ENCODE results near the gene TCF21. TPM values are rescaled to one million over a fixed set of nuclear protein-coding genes. Genes with fewer than 3 reads are reported as not detected.

The TCF21 gene
- total RNA-seq, 1 donor from 2014 or later, result 5.0 TPM

DNA sequence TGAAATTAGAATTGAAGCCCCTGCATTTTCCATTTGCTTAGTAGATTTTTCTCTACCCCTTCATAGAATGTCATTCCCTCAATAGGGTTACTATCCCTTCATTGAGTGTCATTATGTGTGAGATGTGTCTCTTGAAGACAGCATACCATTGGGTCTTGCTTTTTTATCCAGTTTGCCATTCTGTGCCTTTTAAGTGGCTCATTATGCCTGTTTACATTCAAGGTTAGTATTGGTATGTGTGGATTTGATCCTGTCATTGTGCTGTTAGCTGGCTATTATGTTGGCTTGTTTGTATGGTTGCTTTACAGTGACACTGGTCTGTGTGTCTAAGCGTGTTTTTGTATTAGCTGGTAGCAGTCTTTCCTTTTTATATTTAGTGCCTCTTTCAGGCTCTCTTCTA is 25.7 kb upstream of the TCF21 start:
- Mint-ChIP-seq H3K27ac (no peak overlapping the region), H3K9me3 (peaks cover 53% of the 10 kb centered on the region), H3K4me3 (no peak overlapping the region), H3K27me3 (ENCODE audit: low read depth) (peaks cover 22% of the 10 kb centered on the region), H3K36me3 (no peaks in the 10 kb centered on the region), H3K4me1 (no peaks in the 10 kb centered on the region)
- DNase-seq (ENCODE audit: low spot score in 2 of 2, unreplicated experiment in 2 of 2), result no peak
- TF ChIP-seq, protein P1, sequence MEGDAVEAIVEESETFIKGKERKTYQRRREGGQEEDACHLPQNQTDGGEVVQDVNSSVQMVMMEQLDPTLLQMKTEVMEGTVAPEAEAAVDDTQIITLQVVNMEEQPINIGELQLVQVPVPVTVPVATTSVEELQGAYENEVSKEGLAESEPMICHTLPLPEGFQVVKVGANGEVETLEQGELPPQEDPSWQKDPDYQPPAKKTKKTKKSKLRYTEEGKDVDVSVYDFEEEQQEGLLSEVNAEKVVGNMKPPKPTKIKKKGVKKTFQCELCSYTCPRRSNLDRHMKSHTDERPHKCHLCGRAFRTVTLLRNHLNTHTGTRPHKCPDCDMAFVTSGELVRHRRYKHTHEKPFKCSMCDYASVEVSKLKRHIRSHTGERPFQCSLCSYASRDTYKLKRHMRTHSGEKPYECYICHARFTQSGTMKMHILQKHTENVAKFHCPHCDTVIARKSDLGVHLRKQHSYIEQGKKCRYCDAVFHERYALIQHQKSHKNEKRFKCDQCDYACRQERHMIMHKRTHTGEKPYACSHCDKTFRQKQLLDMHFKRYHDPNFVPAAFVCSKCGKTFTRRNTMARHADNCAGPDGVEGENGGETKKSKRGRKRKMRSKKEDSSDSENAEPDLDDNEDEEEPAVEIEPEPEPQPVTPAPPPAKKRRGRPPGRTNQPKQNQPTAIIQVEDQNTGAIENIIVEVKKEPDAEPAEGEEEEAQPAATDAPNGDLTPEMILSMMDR (IDR thresholded peaks at IDR 0.05; ENCODE audit: unreplicated experiment), result no peak

DNA sequence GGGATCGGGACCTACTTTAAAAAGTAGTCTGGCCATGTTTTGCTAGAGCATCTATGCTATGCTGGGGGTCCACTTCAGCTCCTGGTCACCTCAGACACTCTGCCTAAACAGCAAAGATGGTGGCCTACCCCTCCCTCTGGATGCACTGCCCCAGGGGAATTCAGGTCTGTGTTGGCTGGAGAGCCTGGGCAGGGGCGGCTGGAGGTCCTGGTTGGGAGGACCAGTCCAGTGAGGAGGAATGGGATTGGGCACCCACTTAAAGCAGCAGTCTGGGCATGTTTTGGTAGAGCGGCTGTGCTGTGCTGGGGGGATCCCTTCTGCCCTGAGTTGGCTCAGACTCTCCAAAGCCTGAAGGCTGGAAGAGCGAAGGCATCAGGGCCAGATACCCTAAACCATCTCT is 23.2 kb upstream of the TCF21 start:
- H3K27ac Mint-ChIP-seq, result no peak overlapping the region
- H3K36me3 Mint-ChIP-seq, result no peaks in the 10 kb centered on the region
- peaks cover 46% of the 10 kb centered on the region for H3K9me3 Mint-ChIP-seq
- no peak overlapping the region for H3K4me3 Mint-ChIP-seq
- TF ChIP-seq, protein P1 (IDR thresholded peaks at IDR 0.05; ENCODE audit: unreplicated experiment), result no peak
- DNase-seq (ENCODE audit: low spot score in 2 of 2, unreplicated experiment in 2 of 2), result no peak
- no peaks in the 10 kb centered on the region for H3K4me1 Mint-ChIP-seq
- peaks cover 28% of the 10 kb centered on the region for H3K27me3 Mint-ChIP-seq (ENCODE audit: low read depth)

DNA sequence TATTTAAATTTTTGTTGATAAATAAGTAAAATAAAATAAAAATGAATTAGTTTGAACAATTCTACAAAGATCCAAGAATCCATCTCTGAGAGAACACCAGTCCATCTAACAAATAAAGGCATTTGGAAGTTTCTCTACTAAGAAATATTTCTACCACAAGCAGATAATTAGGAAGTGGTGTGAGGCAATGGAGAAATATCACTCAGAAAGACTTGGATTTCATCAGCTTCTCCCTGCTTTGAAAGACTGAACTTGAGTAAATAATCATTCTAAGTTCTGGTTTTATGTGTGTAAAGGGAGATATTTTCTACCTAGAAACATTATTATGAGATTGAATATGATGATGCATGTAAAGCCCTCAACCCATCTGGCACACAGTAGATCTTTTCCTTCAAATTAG is 17.8 kb upstream of the TCF21 start:
- Mint-ChIP-seq H3K4me1 (no peaks in the 10 kb centered on the region), H3K9me3 (peaks cover 4% of the 10 kb centered on the region), H3K36me3 (no peaks in the 10 kb centered on the region), H3K27ac (no peak overlapping the region), H3K4me3 (no peak overlapping the region), H3K27me3 (ENCODE audit: low read depth) (peaks cover 36% of the 10 kb centered on the region)
- no peak for DNase-seq (ENCODE audit: low spot score in 2 of 2, unreplicated experiment in 2 of 2)
- TF ChIP-seq, protein P1 (IDR thresholded peaks at IDR 0.05; ENCODE audit: unreplicated experiment), result no peak

DNA sequence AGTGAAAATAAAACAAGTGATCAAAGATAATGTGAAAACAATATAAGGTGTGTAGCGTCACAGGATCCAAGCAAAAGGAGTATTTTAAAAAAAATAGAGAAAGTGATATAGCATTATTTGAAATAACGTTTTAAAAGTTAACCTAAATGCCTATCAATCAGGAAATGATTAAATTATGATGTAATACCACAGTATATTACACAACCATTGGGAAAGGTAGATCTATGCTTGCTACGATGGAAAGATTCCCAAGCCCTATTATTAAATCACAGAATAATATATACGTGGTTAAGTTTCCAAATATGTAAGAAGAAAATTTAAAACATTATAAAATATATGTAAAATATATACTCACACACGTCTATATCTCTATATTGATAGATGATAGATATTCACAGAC is 15.4 kb upstream of the TCF21 start:
- TF ChIP-seq, protein P1 (IDR thresholded peaks at IDR 0.05; ENCODE audit: unreplicated experiment), result no peak
- Mint-ChIP-seq H3K27me3 (ENCODE audit: low read depth) (peaks cover 35% of the 10 kb centered on the region), H3K36me3 (no peaks in the 10 kb centered on the region)

DNA sequence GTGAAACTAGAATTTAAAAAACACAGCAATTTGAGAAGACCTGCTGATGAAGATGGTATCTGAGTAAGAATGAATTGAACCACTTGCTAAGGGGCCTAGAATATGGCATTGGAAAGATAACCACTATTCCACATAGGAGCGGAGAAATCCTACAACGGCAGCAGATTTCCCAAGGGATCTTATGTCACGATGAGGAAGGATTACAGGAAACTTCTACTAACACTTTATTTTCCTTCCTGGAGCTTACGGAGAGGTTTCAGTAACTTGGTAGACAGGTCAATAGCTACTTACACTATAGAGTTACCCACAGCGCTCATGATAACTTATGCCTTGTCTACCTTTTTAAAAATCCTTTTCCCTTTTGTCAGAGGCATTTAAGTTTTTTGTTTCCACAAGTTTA is 11.8 kb upstream of the TCF21 start:
- H3K27ac Mint-ChIP-seq, result no peak overlapping the region

More for the DNA sequence above, 15.4 kb upstream of the TCF21 start:
- Mint-ChIP-seq H3K27ac (no peak overlapping the region), H3K4me1 (peaks cover 2% of the 10 kb centered on the region), H3K4me3 (no peak overlapping the region), H3K9me3 (peaks cover 4% of the 10 kb centered on the region)
- DNase-seq (ENCODE audit: low spot score in 2 of 2, unreplicated experiment in 2 of 2), result no peak

More for the DNA sequence above, 11.8 kb upstream of the TCF21 start:
- Mint-ChIP-seq H3K4me3 (no peak overlapping the region), H3K27me3 (ENCODE audit: low read depth) (peaks cover 52% of the 10 kb centered on the region), H3K9me3 (no peaks in the 10 kb centered on the region), H3K4me1 (peaks cover 2% of the 10 kb centered on the region), H3K36me3 (no peaks in the 10 kb centered on the region)
- TF ChIP-seq, protein P1 (IDR thresholded peaks at IDR 0.05; ENCODE audit: unreplicated experiment), result no peak
- no peak for DNase-seq (ENCODE audit: low spot score in 2 of 2, unreplicated experiment in 2 of 2)

All from mesothelial cell of epicardium (in vitro differentiated cells).